Measurements from ENCODE around the gene KCNJ4.
"Not testable (repeated sequence)": the region's sequence is repeated elsewhere in the genome, so short reads cannot be mapped to it uniquely, and the experiment has no call there.

Gene KCNJ4

DNA sequence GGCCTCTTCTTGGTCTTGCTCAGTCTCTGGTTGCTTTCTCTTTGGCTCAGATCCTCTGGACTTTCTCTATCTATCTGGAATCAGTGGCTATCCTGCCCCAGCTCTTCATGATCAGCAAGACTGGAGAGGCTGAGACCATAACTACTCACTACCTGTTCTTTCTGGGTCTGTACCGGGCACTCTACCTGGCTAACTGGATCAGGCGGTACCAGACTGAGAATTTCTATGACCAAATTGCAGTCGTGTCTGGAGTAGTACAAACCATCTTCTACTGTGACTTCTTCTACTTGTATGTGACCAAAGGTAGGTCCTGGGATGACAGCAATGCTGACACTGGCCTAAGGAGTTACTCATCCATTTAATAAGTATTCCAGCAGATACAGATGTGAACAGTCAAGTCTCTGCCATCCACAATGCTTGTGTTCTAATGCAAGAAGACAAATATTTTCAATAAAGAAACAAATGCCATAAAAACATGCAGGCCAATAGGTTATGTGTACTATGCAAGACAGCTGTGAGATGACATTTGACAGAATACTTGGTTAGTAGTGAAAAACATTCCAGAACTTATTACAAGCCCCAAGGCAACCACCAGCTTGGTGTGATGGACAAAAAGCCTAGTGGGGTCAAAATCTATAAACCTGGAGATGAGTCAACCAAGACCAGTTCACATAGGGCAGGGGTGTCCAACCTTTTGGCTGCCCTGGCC, 26.3 kb upstream of the KCNJ4 start:
- peaks cover 4% of the 10 kb centered on the region for H3K4me1 Mint-ChIP-seq
- DNase-seq: no peak
- TF ChIP-seq, protein P1, sequence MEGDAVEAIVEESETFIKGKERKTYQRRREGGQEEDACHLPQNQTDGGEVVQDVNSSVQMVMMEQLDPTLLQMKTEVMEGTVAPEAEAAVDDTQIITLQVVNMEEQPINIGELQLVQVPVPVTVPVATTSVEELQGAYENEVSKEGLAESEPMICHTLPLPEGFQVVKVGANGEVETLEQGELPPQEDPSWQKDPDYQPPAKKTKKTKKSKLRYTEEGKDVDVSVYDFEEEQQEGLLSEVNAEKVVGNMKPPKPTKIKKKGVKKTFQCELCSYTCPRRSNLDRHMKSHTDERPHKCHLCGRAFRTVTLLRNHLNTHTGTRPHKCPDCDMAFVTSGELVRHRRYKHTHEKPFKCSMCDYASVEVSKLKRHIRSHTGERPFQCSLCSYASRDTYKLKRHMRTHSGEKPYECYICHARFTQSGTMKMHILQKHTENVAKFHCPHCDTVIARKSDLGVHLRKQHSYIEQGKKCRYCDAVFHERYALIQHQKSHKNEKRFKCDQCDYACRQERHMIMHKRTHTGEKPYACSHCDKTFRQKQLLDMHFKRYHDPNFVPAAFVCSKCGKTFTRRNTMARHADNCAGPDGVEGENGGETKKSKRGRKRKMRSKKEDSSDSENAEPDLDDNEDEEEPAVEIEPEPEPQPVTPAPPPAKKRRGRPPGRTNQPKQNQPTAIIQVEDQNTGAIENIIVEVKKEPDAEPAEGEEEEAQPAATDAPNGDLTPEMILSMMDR (IDR thresholded peaks at IDR 0.05): no peak
- peak overlapping the region; percentile 89 for H3K27ac Mint-ChIP-seq
- no peaks in the 10 kb centered on the region for H3K9me3 Mint-ChIP-seq
- no peaks in the 10 kb centered on the region for H3K27me3 Mint-ChIP-seq (ENCODE audit: low read depth, poor library complexity)
- no peak overlapping the region for H3K4me3 Mint-ChIP-seq
- peaks cover 53% of the 10 kb centered on the region for H3K36me3 Mint-ChIP-seq (ENCODE audit: low read depth)

DNA sequence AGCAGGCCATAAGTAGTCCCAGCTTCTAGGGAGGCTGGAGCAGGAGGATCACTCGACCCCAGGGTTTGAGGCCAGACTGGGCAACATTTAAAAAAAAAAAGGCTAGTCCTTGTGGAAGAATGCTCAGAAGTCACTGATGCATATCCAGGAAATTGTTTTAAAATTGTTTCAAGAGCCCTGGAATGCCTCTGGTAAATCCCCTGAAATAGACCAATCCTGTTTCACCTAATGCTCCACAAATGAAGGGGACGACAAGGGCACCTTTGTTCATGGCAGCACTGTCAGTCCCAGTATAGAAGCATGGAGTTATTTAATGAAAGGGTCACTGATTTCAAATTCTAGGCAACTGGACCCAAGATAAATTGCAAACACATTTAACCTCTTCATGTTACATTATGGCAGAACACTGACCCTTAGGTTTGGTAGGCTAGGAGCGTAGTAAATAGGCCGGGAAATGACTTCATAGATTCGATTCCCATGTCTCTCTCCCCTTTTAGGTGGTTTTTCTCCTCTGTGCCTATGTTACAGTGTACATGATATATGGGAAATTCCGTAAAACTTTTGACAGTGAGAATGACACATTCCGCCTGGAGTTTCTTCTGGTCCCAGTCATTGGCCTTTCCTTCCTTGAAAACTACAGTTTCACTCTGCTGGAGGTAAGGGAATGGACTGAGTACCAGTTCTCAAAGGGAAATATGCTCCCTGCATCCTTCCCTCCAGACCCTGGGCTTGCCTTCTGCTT, 24.3 kb upstream of the KCNJ4 start:
- Mint-ChIP-seq H3K36me3 (ENCODE audit: low read depth) (peaks cover 34% of the 10 kb centered on the region), H3K9me3 (no peaks in the 10 kb centered on the region), H3K27ac (peak overlapping the region; percentile 57), H3K4me3 (no peak overlapping the region), H3K27me3 (ENCODE audit: low read depth, poor library complexity) (no peaks in the 10 kb centered on the region), H3K4me1 (peaks cover 3% of the 10 kb centered on the region)
- DNase-seq: no peak
- TF ChIP-seq, protein P1 (IDR thresholded peaks at IDR 0.05): no peak

DNA sequence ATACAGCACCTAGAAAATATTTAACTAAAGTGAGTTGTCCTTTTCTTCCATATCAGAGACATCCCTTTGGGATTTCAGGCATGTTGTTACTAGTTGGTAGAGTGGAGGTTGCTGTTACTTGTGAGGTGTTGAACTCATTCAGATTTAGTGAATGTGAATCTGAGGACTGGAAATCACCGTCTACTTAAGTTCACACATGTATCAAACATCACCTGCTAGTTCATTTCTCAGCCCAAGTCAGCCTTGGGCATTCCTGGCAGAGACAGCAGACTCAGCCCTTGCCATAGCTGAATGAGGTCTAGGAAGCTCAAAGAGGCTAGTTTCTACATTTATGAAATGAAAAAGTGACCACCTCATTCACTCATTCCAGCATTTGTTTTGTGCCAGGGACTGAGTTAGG, 22.6 kb upstream of the KCNJ4 start:
- no peak overlapping the region for H3K4me3 Mint-ChIP-seq
- no peak for DNase-seq
- H3K27ac Mint-ChIP-seq: peak overlapping the region; percentile 68
- TF ChIP-seq, protein P1 (IDR thresholded peaks at IDR 0.05): no peak
- peaks cover 8% of the 10 kb centered on the region for H3K4me1 Mint-ChIP-seq
- H3K27me3 Mint-ChIP-seq (ENCODE audit: low read depth, poor library complexity): no peaks in the 10 kb centered on the region
- H3K9me3 Mint-ChIP-seq: no peaks in the 10 kb centered on the region
- H3K36me3 Mint-ChIP-seq (ENCODE audit: low read depth): peaks cover 17% of the 10 kb centered on the region

DNA sequence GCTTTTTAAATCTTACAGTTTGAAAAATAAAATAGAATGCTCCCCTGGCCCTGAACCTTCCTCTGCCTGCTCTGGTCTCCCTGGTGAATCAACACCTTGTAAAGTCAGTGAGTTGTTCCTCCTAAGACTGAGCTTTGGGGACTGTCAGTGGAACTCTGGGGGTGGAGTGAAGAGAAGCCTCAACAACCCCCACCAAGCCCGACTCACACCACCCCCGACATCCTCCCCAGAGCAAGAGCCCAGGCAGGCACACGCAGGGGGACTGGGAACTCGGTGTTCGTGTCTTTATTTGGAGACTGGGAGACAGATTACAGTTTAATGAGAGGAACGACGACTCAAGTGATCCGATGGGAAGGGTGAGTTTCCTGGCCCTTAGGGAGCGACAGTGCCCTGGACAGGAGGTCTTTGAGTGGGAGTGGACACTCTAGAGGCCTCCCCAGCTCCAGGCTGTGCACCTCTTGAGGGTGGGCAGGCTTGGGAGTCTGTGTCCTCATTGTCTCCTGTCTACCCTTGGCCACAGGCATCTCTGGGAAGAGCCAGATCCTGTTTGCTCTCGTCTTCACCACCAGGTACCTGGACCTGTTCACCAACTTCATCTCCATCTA, 19.1 kb upstream of the KCNJ4 start:
- Mint-ChIP-seq H3K27me3 (ENCODE audit: low read depth, poor library complexity) (no peaks in the 10 kb centered on the region), H3K36me3 (ENCODE audit: low read depth) (no peaks in the 10 kb centered on the region), H3K27ac (no peak overlapping the region), H3K4me3 (no peak overlapping the region), H3K9me3 (no peaks in the 10 kb centered on the region), H3K4me1 (peaks cover 10% of the 10 kb centered on the region)
- no peak for DNase-seq
- TF ChIP-seq, protein P1 (IDR thresholded peaks at IDR 0.05): no peak

DNA sequence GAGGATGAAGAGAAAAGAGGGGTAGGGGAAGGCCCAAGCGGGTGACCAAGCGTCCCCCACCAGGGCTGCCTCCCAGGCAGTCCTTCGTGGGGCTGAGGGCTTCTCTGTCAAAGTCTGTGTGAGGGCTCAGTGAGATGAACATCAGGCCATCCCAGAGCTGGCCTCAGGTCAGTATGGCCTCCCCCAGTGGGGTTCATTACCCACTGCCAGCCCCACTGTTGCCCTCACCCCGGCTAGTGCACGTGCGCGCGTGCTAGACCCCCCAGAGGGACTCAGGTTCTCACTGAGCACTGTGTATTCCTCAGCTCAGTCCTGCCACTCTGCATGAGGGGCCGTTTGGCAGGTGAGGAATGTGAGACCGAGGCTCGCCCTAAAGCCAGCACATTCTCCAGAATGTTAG, 16.2 kb upstream of the KCNJ4 start:
- Mint-ChIP-seq H3K36me3 (ENCODE audit: low read depth) (no peaks in the 10 kb centered on the region), H3K4me3 (no peak overlapping the region), H3K27me3 (ENCODE audit: low read depth, poor library complexity) (peaks cover 10% of the 10 kb centered on the region), H3K27ac (no peak overlapping the region), H3K4me1 (peaks cover 21% of the 10 kb centered on the region), H3K9me3 (no peaks in the 10 kb centered on the region)
- TF ChIP-seq, protein P1 (IDR thresholded peaks at IDR 0.05): no peak
- no peak for DNase-seq

DNA sequence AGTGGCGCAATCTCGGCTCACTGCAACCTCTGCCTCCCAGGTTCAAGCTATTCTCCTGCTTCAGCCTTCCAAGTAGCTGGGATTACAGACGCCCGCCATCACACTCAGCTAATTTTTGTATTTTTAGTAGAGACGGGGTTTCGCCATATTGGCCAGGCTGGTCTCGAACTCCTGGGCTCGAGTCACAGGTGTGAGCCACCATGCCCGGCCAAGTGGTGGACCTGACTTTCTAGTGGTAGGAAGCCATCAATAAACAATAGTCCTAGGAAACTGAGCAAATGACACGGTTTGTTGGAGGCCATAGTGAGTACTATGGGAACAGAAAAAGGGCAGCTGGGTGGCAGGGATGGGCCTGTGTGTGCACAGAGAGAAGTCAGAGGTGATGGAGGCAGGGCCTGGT, 15.2 kb upstream of the KCNJ4 start:
- not testable (repeated sequence) for H3K9me3 Mint-ChIP-seq; H3K36me3 Mint-ChIP-seq (ENCODE audit: low read depth); DNase-seq; H3K27ac Mint-ChIP-seq
- peaks cover 12% of the 10 kb centered on the region for H3K27me3 Mint-ChIP-seq (ENCODE audit: low read depth, poor library complexity)
- peak overlapping the region; percentile 28 for H3K4me3 Mint-ChIP-seq
- peaks cover 22% of the 10 kb centered on the region for H3K4me1 Mint-ChIP-seq
